NCI-H2196 (cell line): ENCODE measurements around the gene ZSCAN21.
"Not testable (repeated sequence)": the region's sequence is repeated elsewhere in the genome, so short reads cannot be mapped to it uniquely, and the experiment has no call there.

Experiments used
- DNase-seq: peaks from one replicate; lab custom pipeline; 2025; ENCODE audit not compliant: unreplicated experiment; lab: John Stamatoyannopoulos, UW

ZSCAN21 gene

DNA sequence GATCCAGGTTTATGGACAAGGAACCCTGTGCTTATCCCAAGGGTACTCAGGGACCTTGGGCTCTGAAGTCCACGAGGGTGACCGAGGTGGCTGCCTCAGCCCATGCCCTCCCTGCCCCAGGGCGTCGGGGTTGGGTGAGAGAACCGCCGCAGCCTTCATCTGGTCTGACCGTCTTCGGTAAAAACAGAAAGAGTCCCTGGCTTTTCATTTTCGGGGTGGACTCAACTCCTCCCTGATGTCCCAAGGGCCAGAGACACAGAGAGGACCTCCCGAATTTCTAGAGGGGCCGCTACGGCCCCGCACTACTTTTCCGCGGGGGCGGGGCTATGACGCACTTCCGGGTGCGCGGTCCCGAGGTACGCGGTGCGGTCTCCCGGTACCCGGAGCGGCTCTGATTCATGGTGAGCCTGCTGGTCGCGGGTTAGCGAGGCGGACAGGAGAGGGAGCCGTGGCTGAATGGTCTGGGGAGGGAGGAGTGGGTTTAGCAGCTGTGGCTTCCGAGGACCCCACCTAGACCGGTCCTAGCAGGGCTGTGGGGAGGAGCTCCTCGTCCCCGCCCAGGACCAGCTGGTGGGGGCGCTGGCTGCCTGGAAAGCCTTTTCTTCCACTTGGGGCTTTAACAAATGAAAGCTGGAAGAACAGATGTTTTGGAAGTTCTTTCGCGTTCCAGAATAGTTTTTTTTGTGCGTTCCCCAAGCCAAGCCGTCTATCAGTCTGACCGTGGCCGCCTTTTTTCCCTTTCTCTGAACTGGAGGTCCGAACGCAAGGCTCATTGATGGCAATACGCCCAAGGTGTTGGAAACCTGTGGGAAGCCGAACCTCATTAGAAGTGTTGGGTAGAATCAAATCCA, at the start of gene ZSCAN21:
Gene ZSCAN21 (plus strand): TSS at position 334 of the 851 bp plus-strand sequence. CDS start 7,233 bp downstream, outside the sequence.
- DNase-seq = peak; percentile 87

DNA sequence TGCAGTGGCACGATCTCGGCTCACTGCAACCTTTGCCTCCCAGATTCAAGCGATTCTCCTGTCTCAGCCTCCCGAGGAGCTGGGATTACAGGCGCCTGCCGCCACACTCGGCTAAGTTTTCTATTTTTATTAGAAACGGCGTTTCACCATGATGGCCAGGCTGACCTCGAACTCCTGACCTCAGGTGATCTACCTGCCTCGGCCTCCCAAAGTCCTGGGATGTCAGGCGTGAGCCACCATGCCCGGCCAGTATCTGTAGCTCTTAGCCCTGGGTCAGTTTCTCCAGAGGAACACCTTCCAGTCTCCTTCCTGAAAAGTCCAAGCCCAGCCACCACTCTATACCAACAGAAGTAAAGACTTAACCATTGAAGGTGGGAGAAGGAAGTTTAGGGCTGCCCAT, 49.3 kb upstream of the ZSCAN21 start:
- DNase-seq = no peak

DNA sequence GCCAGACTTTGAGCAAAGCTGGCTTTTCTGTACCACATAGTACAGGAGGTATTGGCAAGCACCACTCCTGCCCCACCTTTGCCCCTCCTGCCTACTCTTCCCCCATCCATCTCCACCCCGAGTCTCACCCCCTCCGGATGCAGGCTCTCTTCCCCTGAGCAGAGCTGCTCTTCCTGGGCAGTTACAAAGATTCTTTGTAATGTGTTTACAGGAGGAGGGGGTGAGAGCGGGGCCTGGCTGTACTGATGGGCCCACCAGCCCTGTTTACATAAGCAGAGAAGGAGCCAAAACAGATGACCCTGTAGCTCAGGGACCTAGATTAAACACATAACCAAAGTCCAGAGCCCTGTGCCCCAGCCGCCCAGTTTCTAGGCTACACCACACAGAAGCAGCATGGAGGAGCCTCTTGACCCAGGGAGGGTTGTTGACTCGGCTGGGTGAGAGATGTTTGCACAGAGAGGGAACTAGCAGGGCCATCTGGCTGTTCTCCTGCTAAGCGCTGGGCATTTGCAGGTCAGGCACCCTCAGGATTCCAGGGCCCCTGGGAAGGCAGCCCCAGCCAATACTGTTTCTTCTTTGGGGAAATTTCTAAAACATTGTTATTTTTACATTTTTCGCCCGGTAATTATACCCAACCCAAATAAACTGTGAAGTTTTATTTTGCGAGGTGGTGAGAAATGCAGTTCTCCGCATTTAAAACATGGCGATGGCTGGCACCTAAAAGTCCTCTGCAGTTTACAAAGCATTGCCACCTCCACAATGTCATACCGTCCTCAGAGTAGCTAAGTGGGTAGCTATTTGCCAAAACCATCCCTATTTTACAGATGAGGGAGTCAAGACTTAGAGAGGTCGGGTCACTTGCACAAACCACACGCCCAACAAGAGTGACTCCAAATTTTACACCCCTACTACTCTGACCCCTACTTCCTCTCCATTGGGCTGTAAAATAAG, 45.6 kb upstream of the ZSCAN21 start:
- peak; percentile 91 for DNase-seq

DNA sequence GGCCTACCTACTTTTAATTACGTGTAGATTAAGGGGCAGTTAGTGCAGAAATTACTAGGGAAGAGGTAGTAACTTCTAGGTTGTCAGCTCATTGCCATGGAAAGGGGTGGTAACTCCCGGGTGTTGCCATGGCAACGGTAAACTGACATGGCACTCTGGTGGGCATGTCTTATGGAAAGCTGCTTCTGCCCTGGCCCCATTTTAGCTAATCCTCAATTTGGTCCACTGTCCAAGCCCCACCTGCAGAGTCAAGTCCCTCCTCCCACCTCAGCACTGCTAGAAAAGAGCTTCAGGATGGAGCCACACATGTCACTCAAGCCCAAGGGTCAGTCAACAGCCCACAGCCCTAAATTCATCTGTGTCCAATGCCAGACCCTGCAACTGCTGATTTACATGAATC, 41.7 kb upstream of the ZSCAN21 start:
- no peak for DNase-seq

DNA sequence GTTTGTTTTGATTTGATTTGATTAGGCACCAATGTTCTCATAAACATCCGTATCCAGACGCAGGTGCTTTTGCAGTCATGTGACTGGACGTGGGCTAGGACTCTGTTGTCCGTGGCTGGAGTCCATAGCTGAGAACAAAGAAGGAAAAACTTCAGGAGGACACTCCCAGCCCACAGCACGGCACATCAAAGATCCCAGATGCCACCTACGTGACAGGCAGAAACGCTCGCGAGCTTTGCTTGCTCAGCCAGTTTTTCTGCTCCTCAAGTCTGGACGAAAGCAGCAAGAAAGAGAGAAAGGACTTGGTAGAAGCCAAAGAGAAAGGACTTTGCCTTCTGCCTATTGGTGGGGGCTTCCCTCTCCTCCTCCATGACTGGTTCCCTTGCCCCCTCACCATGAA, 41.0 kb upstream of the ZSCAN21 start:
- DNase-seq = no peak

DNA sequence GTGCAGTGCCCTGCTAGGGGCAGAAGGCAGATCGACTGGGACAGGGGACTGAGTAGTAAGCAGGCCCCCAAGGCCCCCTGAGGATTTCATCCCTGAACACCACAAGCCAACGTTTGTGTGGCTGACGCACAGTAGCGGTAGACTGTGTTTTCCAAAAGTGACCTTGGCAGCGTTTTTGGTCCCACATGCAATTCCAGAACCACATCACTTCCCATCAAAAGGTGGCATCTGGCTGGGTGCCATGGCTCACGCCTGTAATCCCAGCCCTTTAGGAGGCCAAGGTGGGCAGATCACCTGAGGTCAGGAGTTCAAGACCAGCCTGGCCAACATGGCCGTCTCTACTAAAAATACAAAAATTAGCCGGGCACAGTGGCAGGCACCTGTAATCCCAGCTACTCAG, 39.6 kb upstream of the ZSCAN21 start:
- not testable (repeated sequence) for DNase-seq

DNA sequence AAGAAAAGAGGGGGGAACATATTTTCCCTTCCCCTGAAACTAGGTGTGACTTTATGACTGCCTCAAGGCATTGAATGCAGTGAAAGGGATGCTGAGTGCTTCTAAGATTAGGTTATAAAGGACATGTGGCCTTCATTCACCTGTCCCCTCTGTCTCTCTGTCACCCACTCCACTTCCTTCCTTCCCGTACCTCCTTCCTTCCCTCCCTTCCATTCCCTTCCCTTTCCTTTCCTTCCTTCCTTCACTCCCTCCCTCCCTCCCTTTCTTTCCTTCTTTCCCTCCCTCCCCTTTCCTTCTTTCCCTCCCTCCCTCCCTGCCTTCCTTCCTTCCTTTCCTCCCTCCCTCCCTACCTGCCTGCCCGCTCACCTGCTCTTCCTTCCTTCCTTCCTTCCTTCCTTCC, 38.7 kb upstream of the ZSCAN21 start:
- DNase-seq = no peak

DNA sequence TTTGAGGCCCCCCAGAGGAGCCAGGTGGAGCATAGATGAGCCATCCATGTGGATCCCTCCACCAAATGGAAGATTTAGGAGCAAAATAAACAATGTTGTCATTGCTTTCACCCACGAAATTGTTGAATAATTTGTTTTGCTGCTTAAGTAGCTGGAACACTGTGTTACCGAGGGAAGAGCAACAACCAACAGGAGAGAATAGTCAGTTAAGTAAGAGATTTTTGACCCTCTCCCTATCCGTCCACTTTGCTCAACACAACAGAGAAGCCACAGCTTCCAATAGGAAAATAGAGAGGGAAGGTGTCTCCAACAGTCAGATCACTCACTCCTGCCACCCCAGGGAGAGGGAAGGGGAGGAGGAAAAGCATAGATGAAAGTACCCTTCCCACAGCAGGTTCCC, 38.1 kb upstream of the ZSCAN21 start:
- DNase-seq = no peak

DNA sequence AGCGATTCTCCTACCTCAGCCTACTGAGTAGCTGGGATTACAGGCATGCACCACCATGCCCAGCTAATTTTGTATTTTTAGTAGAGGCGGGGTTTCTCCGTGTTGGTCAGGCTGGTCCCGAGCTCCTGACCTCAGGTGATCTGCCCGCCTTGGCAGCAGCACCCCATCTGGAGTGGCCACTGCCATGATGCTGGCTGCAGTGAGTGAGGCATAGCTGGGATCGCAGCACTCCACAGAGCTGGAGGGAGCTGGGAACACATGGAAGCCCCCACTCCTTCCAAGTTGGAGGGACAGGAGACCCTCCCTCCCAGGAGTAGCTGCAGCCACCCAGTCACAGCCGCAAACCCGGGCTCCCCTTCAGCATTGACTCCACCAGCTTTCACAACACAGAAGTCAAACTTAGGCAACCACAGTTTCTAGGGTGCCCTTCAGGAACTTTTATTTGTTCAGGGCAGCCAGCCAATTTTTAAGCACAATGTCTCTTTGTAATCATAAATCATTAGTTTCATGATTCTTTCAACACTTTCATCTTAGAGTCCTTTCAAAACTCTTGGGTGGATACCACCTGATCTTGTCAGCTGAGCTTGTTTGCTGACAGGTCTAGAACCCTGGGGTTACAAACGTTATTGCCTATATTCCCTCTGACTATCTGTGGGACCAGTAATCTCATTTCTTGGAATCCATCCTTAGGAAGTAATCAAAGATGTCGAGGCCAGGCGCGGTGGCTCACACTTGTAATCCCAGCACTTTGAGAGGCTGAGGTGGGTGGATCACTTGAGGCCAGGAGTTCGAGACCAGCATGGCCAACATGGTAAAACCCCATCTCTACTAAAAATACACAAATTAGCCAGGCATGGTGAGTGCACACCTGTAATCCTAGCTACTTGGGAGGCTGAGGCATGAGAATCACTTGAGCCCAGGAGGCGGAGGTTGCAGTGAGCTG, 36.9 kb upstream of the ZSCAN21 start:
- not testable (repeated sequence) for DNase-seq

DNA sequence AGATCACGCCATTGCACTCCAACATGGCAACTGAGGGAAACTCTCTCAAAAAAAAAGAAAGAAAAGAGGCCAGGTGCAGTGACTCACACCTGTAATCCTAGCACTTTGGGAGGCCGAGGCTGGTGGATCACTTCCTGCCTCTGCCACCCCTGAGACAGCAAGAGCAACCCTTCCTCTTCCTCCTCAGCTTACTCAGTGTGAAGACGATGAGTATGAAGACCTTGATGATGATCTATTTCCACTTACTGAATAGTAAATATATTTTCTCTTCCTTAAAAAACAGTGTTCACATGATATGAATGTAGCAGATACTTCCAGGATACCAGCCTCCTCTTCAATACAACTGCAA, 36.3 kb upstream of the ZSCAN21 start:
- DNase-seq = no peak

DNA sequence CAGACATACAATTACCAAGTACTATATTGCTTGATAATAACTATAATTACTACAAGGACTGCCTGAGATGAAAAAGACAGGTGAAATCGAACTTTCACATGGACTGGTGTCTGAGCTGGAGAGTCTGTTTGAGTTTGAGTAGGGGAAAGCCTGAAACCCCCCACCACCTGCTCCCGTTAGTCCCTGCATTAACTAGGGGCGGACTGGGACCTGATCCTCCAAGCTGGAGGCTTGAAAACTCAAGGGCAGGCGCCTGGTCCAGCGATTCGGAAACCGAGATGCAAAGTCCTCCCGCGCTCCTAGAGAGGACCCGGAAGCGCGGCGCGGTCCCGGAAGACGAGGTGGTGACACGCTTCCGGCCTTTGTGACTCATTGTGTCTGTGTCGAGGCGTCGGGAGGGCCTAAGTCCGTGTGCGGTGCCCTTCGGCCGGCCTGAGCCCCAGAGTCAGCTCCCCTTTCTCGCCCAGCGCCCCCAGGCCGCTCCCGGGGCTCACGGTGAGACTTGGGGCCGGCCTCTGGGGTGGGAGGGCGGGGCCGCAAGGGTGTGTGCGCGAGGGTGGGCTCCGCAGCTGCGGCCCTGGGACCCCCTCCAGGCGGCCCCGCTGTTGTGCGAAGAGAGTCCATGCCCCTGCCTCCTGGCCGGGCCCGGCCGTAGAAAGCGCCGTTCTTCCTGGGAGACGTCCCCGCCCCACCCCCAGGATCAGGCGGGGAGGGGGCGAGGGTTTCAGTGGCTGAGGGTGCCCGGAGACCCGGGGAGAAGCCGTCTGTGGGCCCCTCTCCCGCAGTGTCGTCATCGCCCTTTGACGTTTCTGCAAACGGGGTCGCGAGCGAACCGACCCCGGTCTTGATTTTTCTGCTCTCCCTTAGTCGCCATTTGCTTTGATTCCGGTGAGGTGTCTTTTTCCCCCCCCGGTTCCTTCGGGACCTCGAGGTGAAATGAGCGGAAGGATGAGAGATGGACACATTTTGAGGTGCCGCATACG, 34.1 kb upstream of the ZSCAN21 start, which contains the start of gene ZKSCAN1:
Gene ZKSCAN1 (plus strand): TSS at position 365 of the 983 bp plus-strand sequence. CDS start 7,911 bp downstream, outside the sequence.
- DNase-seq = peak; percentile 92

DNA sequence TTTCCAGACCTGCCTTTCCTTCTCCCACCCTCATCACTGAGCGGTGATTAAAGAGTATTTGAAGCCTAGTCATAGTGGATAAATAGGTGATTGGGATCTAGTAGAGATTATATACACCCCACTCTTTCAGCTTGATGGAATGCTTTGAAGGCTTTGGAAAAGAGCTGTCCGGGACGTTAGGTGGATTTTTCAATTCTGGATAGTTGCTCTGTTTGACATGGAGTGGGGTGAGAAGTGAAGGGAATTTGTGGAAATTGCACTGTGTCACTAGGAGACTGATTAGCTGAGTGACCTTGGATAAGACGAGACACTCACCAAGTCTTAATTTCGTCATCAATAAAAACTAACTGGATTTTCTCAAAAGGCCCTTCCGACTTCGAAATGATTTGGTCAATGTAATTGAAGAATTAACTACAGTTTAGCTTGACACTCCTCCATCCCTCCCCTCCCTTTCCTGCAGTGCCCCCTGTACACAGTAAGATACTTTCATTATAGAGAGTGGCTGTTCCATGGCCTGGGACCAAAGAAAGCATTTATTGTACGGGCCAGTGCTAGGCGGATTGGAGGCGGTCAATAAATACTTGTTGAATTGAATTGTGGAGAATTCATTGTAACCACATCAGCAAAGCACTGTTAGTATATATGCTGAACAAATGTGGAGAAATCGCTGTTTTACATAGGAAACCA, 33.2 kb upstream of the ZSCAN21 start:
- no peak for DNase-seq

DNA sequence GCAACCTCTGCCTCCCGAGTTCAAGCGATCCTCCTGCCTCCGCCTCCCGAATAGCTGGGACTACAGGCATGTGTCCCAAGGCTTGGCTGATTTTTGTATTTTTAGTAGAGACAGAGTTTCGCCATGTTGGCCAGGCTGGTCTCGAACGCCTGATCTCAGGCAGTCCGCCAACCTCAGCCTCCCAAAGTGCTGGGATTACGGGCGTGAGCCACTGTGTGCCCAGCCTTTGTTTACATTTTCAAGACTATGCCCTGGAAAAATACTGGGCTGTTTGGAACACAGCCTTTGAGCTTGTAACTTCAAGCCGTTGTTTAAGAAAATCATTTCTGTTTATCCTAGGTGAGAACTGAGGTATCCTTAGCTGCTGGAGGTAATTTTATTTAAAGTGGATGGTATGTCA, 32.3 kb upstream of the ZSCAN21 start:
- no peak for DNase-seq

DNA sequence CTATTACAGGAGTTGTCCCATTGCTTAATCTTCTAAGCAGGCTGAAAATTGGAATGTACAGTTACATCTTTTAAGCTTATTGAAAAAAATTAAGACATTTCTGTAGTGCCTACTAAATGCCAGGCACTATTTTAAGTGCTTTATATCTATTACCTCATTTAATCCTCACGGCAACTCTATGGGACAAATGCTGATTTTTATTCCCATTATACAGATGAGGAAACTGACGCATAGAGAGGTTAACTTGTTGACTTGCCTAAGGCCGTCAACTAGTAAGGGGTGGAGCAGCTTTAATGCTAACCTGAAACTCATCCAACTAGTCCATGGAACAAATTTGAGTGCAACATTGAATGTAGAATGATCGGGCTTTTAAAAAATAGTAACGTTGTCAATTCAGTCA, 31.7 kb upstream of the ZSCAN21 start:
- no peak for DNase-seq

DNA sequence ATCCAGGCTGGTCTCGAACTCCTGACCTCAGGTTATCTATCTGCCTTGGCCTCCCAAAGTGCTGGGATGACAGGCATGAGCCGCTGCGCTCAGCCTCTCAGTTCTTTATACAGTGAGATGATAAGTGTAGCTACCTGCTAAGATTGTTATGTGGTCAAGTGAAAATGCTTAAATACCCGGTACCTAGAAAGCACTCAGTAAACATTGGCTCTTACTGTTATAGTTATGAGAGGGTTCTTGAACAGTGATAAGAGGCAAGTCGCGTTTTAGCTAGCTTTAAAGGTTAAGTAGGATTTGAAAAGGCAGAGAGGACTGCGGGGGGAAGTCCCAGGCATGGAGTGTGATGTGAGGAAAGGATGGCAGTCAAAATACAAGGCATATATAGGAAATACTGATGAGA, 29.7 kb upstream of the ZSCAN21 start:
- DNase-seq = no peak

DNA sequence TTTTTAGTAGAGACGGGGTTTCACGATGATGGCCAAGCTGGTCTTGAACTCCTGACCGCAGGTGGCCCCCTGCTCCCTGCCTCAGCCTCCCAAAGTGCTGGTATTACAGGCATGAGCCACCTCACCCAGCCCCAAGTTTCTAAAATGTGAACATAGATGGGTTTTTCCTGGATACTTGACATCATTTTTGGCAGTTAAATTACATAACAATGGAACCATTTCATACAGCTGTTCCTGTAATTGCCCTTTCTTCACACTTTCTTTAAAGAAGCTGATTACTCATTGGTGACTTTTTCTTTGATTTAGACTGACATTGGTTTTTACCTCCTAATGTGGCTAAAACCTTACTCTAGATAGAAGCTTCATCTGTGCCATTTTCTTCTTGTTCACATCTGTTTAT, 28.3 kb upstream of the ZSCAN21 start:
- no peak for DNase-seq

DNA sequence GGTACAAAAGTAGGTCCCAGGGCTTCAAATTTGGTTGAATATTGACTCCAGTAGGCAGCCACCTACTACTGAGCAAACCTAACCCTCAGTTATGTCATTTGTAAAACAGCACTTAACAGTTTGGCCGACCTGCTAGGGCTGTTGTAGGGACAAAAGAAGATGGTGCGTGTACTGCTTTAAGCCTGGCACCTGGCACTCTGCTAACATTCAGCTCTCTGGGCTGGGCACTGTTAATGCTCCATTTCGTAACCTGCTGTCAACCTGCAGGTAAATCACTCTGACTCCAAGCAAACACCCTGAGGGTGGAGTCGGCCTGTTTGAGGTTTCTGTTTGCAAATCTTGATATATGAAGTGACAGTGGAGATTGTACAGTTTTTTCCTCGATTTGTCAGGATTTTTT, 27.0 kb upstream of the ZSCAN21 start:
- DNase-seq = no peak

DNA sequence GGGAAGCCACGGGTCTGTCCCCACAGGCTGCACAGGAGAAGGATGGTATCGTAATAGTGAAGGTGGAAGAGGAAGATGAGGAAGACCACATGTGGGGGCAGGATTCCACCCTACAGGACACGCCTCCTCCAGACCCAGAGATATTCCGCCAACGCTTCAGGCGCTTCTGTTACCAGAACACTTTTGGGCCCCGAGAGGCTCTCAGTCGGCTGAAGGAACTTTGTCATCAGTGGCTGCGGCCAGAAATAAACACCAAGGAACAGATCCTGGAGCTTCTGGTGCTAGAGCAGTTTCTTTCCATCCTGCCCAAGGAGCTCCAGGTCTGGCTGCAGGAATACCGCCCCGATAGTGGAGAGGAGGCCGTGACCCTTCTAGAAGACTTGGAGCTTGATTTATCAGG, 26.0 kb upstream of the ZSCAN21 start:
- no peak for DNase-seq

DNA sequence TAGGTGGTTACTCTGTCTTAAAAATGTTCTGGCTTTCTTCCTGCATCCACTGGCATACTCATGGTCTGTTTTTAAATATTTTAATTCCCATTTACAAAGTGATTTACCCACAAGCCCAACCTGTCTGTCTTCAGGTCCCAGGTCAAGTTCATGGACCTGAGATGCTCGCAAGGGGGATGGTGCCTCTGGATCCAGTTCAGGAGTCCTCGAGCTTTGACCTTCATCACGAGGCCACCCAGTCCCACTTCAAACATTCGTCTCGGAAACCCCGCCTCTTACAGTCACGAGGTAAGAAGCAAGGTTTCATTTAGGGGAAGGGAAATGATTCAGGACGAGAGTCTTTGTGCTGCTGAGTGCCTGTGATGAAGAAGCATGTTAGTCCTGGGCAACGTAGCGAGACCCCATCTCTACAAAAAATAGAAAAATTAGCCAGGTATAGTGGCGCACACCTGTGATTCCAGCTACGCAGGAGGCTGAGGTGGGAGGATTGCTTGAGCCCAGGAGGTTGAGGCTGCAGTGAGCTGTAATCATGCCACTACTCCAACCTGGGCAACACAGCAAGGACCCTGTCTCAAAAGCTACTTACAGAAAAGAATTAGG, 25.5 kb upstream of the ZSCAN21 start:
- DNase-seq = no peak
